Measurements from ENCODE around the gene MYO19.

- TF ChIP-seq CTCF (IDR thresholded peaks at IDR 0.05) = no peak
- peak; percentile 95 to 96 for TF ChIP-seq POLR2A (IDR thresholded peaks at IDR 0.05)
These were observed 9.8 kb upstream of the MYO19 start, which contains the start of gene GGNBP2 for GRCh38 chr17:36544307-36545076.

All from Peyer's patch (tissue), 4 donors.